Umbilical cord (tissue), 2 donors: Measurements from ENCODE around the gene UBXN2A. TPM values are rescaled to one million over a fixed set of nuclear protein-coding genes. Genes with fewer than 3 reads are reported as not detected.
"Not testable (repeated sequence)": the region's sequence is repeated elsewhere in the genome, so short reads cannot be mapped to it uniquely, and the experiment has no call there.

ENCODE experiments used
- DNase-seq: peaks from one replicate; pipeline ENCODE4 v3.0.0-alpha.2; 2015; ENCODE audit warnings: low spot score
- total RNA-seq: library from RNA; depleted of rRNA; stranded (reverse); fragments of >200 nt; gene quantifications from one replicate; pipeline ENCODE4 v1.2.3, GENCODE V29; 2014; ENCODE audit warnings: low replicate concordance; ENCODE audit not compliant: insufficient read depth

The UBXN2A gene
- total RNA-seq, 1 donor from 2014 or later = 15.4 TPM

- DNase-seq = not testable (repeated sequence)
Observed at GRCh38 chr2:24043133-24043532, 102.9 kb downstream of the UBXN2A start.

DNA sequence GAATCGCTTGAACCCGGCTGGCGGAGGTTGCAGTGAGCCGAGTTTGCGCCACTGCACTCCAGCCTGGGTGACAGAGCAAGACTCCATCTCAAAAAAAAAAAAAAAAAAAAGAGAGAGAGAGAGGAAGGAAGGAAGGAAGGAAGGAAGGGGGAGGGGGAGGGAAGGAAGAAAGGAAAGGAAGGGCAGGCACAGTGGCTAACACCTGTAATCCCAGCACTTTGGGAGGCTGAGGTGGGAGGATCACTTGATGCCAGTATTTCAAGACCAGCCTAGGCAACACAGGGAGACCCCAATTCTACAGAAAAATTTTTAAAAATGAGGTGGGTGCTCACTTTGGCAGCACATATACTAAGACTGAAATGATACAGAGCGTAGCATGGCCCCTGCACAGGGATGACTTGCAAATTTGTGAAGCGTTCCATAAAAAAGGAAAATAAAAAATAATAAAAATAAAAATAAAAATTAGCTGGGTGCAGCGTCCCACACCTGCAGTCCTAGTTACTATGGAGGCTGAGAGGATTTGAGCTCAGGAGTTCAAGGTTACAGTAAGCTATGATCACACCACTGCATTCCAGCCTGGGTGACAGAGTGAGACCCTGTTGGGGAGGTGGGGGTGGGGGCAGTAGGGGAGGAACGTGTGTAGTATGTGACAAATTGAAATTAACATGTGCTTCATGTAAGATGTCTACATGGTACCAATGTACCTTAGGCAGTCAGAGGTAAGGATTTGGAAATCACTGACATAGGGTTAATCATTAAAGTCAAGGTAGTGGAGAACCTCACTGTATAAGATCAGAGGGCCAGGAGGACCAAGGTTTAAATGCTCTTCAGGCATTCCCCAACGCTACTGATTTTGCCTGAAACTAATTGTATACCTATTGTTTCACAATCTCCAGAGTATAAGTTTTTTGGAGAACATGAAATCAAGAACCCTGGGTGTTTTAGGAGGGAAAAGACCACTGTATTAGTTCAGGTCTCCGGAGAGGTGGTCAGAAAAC, 105.5 kb downstream of the UBXN2A start:
- DNase-seq = no peak

DNA sequence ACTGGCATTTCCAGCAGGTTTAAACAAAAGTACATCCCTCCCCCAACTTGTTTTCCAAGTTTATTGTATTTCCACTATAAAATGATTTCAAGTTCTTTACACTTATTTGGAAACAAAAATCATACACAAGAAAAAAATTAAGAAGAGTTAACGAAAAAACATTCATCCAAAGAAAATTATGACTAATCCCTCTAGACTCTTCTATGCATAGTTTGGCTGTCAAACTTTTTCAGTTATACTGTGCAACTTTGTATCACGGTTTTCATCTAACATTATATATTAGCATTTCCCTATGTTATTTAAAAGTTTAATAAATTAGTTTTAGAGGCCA, 106.3 kb downstream of the UBXN2A start:
- DNase-seq = no peak

DNA sequence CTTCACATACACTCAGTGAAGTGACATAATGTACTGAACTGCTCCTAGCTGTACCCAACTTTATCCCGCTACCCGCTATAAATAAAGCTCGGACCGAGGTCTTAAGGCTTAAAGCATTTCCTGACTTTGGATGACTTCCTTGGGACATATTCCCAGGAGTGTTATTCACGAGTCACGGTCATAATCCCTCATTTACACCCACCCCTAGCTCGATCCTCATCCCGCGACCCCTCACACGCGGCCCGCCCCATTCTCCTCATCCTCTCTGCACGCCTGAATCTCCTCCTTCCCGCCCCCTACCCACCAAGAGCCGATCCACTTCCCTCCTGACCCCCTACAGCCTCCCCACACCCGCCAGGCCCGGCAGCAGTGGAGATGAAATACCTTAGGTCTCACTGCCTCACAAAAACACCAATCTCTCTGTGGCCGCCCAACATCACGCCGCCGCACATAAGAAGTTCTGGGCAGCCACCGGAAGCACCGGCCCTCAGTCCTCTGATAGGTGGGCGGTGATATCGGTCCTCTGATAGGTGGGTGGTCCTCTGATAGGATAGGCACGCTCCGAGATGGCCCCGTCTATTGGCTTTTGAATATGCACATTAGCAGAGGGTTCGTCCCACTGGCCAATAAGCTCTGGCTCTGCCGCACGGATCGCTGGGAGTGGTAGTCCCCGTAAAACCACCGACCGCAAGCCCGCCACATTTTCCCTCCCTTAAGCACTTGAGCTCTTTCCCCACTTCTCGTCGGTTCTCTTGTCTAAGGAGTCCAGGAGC, 106.9 kb downstream of the UBXN2A start, which contains the start of gene WDCP:
Gene WDCP, minus strand, starts transcription at position 462 of the 773 bp plus-strand sequence. CDS start 7,897 bp downstream, outside the sequence.
- DNase-seq = peak; percentile 99

DNA sequence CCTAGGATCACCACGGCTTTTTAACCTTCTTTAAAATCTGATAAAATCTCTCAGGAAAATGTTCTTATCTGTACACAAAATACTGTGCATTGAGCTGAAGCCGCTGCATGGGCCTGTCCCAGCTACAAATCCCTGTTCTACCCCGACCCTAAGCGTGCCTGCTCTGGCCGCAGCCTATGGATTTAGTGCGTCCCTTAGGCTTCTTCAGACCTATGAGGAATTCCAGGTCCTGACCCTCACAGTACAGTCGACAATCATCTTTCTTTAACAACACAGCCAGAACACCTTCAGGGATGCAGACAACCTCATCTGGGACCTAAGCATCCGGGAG, 107.4 kb downstream of the UBXN2A start:
- DNase-seq = no peak

DNA sequence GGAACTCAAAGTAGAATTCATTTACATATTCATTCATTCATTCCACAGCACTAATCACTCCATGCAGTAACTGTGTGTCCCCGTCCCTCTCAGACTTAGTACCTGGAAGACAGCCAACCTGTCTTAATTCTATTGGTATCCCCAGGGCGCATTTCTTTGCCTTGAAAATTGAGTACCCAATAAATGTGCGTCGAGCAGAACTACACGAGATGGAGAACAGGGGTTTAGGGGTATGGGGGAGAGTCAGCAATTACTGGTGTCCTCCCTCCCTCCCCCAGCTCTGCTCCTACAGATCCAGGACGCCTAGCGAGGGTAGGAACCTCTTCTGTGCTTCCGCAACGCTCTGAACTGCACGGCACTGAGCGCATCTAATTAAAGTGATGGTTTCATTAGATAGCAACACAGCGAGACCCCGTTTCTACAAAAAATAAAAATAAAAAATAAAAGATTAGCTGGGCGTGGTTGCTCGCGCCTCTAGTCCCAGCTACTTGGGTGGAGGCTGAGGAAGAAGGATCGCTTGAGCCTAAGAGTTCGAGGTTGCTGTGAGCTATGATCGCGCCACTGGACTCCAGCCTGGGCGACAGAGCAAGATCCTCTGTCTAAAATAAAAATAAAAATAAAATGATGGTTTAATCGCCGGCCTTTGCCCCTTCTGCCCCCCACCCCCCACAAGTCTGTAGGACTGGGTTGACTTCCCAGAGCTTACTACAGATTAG, 108.7 kb downstream of the UBXN2A start:
- no peak for DNase-seq

- peak; percentile 34 for DNase-seq
Observed at GRCh38 chr2:24049485-24050021, 109.3 kb downstream of the UBXN2A start, which contains the start of gene FKBP1B. Gene FKBP1B (plus strand): TSS chr2:24049741. CDS start chr2:24049850, 109 bp downstream.

DNA sequence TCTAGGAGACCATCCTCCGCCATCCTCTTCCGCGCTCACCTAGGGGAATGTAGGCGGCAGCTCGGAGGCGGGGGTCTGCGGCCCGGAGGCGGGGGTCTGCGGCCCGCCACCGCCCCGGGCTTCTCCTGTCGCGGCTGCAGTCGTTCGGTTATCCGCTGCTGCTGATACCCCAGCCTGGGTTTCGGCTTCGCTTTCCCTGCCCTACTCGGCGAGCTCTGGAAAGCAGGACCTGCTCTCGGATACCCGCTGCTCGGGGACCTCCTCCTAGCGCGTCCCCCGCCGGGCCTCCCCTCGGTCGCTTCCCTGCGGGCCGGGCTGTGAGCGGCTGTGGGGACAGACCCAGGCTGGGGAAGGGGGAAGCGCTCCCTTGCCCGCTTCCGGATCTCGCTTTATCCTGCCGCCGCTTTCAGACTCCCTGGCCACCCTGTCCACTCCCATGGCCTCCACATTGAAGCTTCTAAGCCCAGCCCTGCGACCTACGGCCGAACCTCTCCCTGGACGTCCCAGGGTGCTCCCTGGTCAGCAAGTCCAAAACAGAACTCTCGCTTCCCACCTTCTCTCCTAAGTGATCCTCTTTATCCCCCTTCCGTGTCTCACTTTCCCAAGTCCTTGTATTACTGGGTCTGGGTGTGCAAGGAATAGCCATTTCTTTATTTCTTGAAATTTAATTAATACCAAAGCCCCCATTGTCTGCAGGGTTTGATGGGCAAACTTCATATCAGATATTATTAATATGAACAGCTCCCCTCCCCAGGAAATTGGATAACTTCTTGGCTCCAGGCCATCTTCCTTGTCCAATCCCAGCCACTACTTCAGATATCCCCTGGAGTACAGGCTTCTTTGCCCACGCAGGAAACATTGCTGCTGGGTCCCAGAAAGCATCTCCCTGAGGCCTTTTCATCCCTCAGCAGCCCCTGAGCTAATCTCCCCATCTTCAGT, 110.0 kb downstream of the UBXN2A start:
- DNase-seq = peak; percentile 22

DNA sequence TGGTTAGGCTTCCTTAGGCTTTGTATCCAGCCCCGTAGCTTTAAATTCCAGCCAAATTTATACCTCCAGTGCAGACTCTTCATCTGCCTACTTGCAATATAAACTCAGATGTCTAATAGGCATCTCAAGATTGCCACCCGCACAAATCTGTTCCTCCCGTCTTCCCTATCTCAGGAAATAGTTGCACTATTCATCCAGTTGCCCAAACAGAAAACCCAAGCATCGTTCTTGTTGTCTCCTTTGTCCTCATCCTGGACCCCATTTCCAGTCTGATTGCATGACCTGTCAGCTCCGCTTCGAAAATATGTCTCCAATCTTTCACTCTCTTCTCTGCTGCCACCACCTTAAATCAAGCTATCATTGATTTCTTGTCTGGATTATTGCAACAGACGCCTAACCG, 111.6 kb downstream of the UBXN2A start:
- no peak for DNase-seq

DNA sequence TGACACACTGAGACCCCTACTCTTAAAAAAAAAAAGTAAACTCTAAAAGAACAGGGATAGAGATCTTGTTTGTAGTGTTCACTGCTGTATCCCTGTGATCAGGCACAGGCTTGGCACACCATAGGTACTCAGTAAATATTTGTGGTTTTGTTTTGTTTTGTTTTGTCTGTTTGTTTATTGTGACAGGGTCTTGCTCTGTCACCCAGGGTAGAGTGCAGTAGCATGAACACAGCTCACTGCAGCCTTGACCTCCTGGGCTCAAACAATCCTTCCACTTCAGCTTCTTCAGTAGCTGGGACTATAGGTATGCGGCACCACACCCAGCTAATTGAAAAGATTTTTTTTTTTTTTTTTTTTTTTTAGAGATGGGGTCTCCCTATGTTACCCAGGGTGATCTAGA, 112.7 kb downstream of the UBXN2A start:
- no peak for DNase-seq

Other genes with a start within 250 kb of the UBXN2A start
- gene ATAD2B, start 13.3 kb upstream of the UBXN2A start, total RNA-seq = 21.4 TPM
- 0.48 TPM for gene MFSD2B, start 69.6 kb downstream of the UBXN2A start, total RNA-seq
- gene WDCP, start 106.9 kb downstream of the UBXN2A start, total RNA-seq = 12.5 TPM
- gene FKBP1B, start 109.3 kb downstream of the UBXN2A start, total RNA-seq = not detected
- gene SF3B6, start 135.9 kb downstream of the UBXN2A start, total RNA-seq = 127 TPM
- gene TP53I3, start 144.4 kb downstream of the UBXN2A start, total RNA-seq = 12.3 TPM
- not detected for gene PFN4, start 182.9 kb downstream of the UBXN2A start, total RNA-seq
- 63.1 TPM for gene FAM228B, start 183.0 kb downstream of the UBXN2A start, total RNA-seq
- gene FAM228A, start 234.6 kb downstream of the UBXN2A start, total RNA-seq = not detected